HepG2 (cell line): ENCODE results near the gene CARMIL1.

ENCODE experiments used
- NONO ChIP-seq, 2 experiments: fragments of 450-650 bp in 1 of 2; sonication (generic) in 1 of 2; formaldehyde crosslinking in 1 of 2; IDR thresholded peaks in 1 of 2; conservative IDR thresholded peaks in 1 of 2; 2 replicates each; pipeline versions ENCODE4 v1.6.1 to v1.8.0; 2017 to 2022; ENCODE audit warnings: mild to moderate bottlenecking in 1 of 2, missing genetic modification reagents in 1 of 2, moderate library complexity in 1 of 2
- NR1H2 ChIP-seq: sonication (generic); formaldehyde crosslinking; IDR thresholded peaks from 2 replicates; pipeline ENCODE4 v1.8.1; 2022; ENCODE audit warnings: low read depth, missing genetic modification reagents, borderline replicate concordance
- ZNF101 ChIP-seq: sonication (generic); formaldehyde crosslinking; IDR thresholded peaks from 2 replicates; pipeline ENCODE4 v1.4.0; 2020; ENCODE audit warnings: mild to moderate bottlenecking, low read depth, missing genetic modification reagents, borderline replicate concordance
- ZNF3 ChIP-seq: IDR thresholded peaks from 2 replicates; pipeline ENCODE4 v1.7.0; 2017; ENCODE audit warnings: inconsistent platforms
- ZSCAN12 ChIP-seq: sonication (generic); formaldehyde crosslinking; IDR thresholded peaks from 2 replicates; pipeline ENCODE4 v1.9.0; 2021; ENCODE audit warnings: mild to moderate bottlenecking, missing genetic modification reagents
- TF ChIP-seq, protein P1 (sequence below): sonication (generic); formaldehyde crosslinking; IDR thresholded peaks from 2 replicates; pipeline ENCODE4 v1.5.1; 2020; ENCODE audit warnings: missing genetic modification reagents, mild to moderate bottlenecking, borderline replicate concordance
- TF ChIP-seq, protein P2 (sequence below): sonication (generic); formaldehyde crosslinking; IDR thresholded peaks from 2 replicates; pipeline ENCODE4 v1.5.0; 2020; ENCODE audit warnings: missing genetic modification reagents

- no peak for TF ChIP-seq ZNF101 (CRISPR knock-in tag)
- TF ChIP-seq NONO (IDR thresholded peaks at IDR 0.05): no peak
- no peak for TF ChIP-seq NONO (CRISPR knock-in tag; conservative IDR thresholded peaks at IDR 0.05)
- TF ChIP-seq ZNF3 (CRISPR knock-in tag): no peak
- TF ChIP-seq, protein P1, sequence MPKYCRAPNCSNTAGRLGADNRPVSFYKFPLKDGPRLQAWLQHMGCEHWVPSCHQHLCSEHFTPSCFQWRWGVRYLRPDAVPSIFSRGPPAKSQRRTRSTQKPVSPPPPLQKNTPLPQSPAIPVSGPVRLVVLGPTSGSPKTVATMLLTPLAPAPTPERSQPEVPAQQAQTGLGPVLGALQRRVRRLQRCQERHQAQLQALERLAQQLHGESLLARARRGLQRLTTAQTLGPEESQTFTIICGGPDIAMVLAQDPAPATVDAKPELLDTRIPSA (CRISPR knock-in tag): no peak
- no peak for TF ChIP-seq ZSCAN12 (CRISPR knock-in tag)
- no peak for TF ChIP-seq NR1H2 (CRISPR knock-in tag)
- TF ChIP-seq, protein P2, sequence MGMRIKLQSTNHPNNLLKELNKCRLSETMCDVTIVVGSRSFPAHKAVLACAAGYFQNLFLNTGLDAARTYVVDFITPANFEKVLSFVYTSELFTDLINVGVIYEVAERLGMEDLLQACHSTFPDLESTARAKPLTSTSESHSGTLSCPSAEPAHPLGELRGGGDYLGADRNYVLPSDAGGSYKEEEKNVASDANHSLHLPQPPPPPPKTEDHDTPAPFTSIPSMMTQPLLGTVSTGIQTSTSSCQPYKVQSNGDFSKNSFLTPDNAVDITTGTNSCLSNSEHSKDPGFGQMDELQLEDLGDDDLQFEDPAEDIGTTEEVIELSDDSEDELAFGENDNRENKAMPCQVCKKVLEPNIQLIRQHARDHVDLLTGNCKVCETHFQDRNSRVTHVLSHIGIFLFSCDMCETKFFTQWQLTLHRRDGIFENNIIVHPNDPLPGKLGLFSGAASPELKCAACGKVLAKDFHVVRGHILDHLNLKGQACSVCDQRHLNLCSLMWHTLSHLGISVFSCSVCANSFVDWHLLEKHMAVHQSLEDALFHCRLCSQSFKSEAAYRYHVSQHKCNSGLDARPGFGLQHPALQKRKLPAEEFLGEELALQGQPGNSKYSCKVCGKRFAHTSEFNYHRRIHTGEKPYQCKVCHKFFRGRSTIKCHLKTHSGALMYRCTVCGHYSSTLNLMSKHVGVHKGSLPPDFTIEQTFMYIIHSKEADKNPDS (CRISPR knock-in tag): no peak
These were observed 213.8 kb downstream of the CARMIL1 start for GRCh38 chr6:25492951-25493350.
